Measurements from ENCODE around the gene PTHLH.

PTHLH gene

DNA sequence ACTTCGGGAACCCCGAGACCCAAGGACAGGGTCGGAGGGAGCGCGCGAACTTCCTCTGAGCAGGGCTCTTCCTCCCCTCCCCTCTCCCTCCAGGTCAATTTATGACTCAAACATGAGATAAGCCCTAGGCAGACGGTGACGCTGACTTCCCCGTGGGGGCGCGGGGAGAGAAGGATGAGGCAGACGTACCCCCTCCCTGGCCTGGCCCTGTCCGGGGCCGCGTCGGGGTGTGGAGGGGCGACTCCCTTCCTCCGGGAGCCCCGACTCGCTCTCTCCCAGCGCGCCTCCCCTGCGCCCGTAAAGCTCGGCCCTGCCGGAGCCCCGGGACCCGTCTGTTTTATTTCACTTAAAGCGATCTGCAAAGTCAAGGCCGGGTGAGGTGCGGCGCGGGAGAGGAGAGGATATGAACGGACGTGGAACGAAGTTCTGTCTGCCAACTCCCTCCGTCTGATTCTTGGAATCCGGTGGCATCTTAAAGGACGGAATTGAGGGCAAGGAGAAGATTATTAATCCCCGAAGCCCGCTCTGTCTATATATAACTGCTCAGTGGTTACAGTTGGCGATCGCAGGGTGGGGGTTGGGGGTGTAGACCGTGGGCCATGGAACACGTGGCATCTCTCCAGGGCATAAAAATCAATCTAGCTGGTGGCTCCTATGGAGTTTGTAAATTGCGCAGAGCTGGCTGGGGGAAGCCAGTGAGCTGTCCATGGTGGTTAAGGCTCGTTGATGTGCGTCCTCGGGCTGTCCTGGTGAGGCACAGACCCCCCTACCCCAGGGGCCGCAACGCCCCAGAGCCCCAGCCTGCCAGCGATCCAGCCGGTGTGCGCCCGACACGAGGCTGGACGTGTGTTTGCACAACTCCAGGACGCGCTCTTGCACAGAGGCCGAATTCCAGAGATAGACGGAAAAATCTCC is 2.9 kb upstream of the PTHLH start:
- H3K27me3 ChIP-seq (ENCODE audit: control insufficient read depth in 2 of 2, insufficient read depth in 2 of 2, low read length in 2 of 2), result peaks cover 37 to 40% of the 10 kb centered on the region in 2 donors
- H3K9ac ChIP-seq (ENCODE audit: low read depth in 1 of 2, low read length in 2 of 2), result no peak overlapping the region
- no peaks in the 10 kb centered on the region for H3K9me3 ChIP-seq (ENCODE audit: control insufficient read depth in 2 of 2, low read length in 2 of 2)
- no peak overlapping the region for H3K27ac ChIP-seq (ENCODE audit: low read depth in 2 of 2, low read length in 2 of 2)
- H3K36me3 ChIP-seq (ENCODE audit: control insufficient read depth in 2 of 2, insufficient read depth in 2 of 2, low read length in 2 of 2), result no peaks in the 10 kb centered on the region
- H3K4me3 ChIP-seq (ENCODE audit: low read length in 2 of 2), result peak overlapping the region in 1 of 2 donors; percentile 8
- H3K4me1 ChIP-seq (ENCODE audit: control insufficient read depth in 2 of 2, insufficient read depth in 2 of 2, low read length in 2 of 2), result peaks cover 0 to 2% of the 10 kb centered on the region in 2 donors

DNA sequence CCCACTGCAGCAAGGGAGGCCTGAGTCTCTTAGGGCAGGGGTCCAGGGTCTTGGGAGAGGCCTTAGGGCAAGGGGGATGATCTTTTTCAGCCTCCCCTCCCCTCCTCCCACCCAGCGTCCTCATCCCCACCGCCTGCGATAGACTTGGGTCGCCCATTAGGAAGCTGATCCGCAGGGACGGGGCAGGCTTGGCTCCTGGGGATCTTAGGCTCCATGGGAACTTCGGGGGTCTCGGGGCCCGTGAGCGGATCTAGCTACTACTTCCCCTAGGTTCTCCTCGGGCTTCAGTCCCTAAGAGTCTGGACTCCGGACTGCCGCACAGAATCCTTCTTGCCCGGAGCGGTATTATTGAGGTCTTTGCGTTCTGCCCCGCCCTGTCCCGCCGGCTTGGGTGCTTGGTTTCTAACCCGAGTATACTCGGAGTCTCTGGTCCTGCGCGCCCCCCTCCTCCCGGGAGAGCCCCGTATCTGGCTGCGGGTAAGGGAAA is 2.2 kb upstream of the PTHLH start:
- Histone ChIP-seq H3K27me3 (ENCODE audit: control insufficient read depth in 2 of 2, insufficient read depth in 2 of 2, low read length in 2 of 2) (peaks cover 37 to 43% of the 10 kb centered on the region in 2 donors), H3K4me1 (ENCODE audit: control insufficient read depth in 2 of 2, insufficient read depth in 2 of 2, low read length in 2 of 2) (peaks cover 3 to 5% of the 10 kb centered on the region in 2 donors), H3K4me3 (ENCODE audit: low read length in 2 of 2) (peak overlapping the region in 1 of 2 donors; percentile 8)

GRCh38 chr12:27973487-27973890 is 956 bp upstream of the PTHLH start:
- no peak overlapping the region for H3K9ac ChIP-seq (ENCODE audit: low read depth in 1 of 2, low read length in 2 of 2)
- peaks cover 49 to 52% of the 10 kb centered on the region in 2 donors for H3K27me3 ChIP-seq (ENCODE audit: control insufficient read depth in 2 of 2, insufficient read depth in 2 of 2, low read length in 2 of 2)
- H3K9me3 ChIP-seq (ENCODE audit: control insufficient read depth in 2 of 2, low read length in 2 of 2), result no peaks in the 10 kb centered on the region
- no peak overlapping the region for H3K4me3 ChIP-seq (ENCODE audit: low read length in 2 of 2)
- H3K4me1 ChIP-seq (ENCODE audit: control insufficient read depth in 2 of 2, insufficient read depth in 2 of 2, low read length in 2 of 2), result peaks cover 6 to 17% of the 10 kb centered on the region in 2 donors
- H3K27ac ChIP-seq (ENCODE audit: low read depth in 2 of 2, low read length in 2 of 2), result no peak overlapping the region
- no peaks in the 10 kb centered on the region for H3K36me3 ChIP-seq (ENCODE audit: control insufficient read depth in 2 of 2, insufficient read depth in 2 of 2, low read length in 2 of 2)

More for the DNA sequence above, 2.2 kb upstream of the PTHLH start:
- Histone ChIP-seq H3K27ac (ENCODE audit: low read depth in 2 of 2, low read length in 2 of 2) (no peak overlapping the region), H3K9me3 (ENCODE audit: control insufficient read depth in 2 of 2, low read length in 2 of 2) (no peaks in the 10 kb centered on the region), H3K9ac (ENCODE audit: low read depth in 1 of 2, low read length in 2 of 2) (no peak overlapping the region), H3K36me3 (ENCODE audit: control insufficient read depth in 2 of 2, insufficient read depth in 2 of 2, low read length in 2 of 2) (no peaks in the 10 kb centered on the region)

GRCh38 chr12:27971606-27972005 is 927 bp downstream of the PTHLH start:
- Histone ChIP-seq H3K4me3 (ENCODE audit: low read length in 2 of 2) (no peak overlapping the region), H3K27ac (ENCODE audit: low read depth in 2 of 2, low read length in 2 of 2) (no peak overlapping the region), H3K27me3 (ENCODE audit: control insufficient read depth in 2 of 2, insufficient read depth in 2 of 2, low read length in 2 of 2) (peaks cover 60 to 66% of the 10 kb centered on the region in 2 donors), H3K9me3 (ENCODE audit: control insufficient read depth in 2 of 2, low read length in 2 of 2) (no peaks in the 10 kb centered on the region), H3K36me3 (ENCODE audit: control insufficient read depth in 2 of 2, insufficient read depth in 2 of 2, low read length in 2 of 2) (no peaks in the 10 kb centered on the region), H3K4me1 (ENCODE audit: control insufficient read depth in 2 of 2, insufficient read depth in 2 of 2, low read length in 2 of 2) (peaks cover 6 to 19% of the 10 kb centered on the region in 2 donors), H3K9ac (ENCODE audit: low read depth in 1 of 2, low read length in 2 of 2) (no peak overlapping the region)

GRCh38 chr12:27971121-27971489 is 1.4 kb downstream of the PTHLH start:
- Histone ChIP-seq H3K4me3 (ENCODE audit: low read length in 2 of 2) (peak overlapping the region in 1 of 2 donors; percentile 37), H3K27ac (ENCODE audit: low read depth in 2 of 2, low read length in 2 of 2) (no peak overlapping the region), H3K9ac (ENCODE audit: low read depth in 1 of 2, low read length in 2 of 2) (no peak overlapping the region), H3K27me3 (ENCODE audit: control insufficient read depth in 2 of 2, insufficient read depth in 2 of 2, low read length in 2 of 2) (peaks cover 58 to 66% of the 10 kb centered on the region in 2 donors), H3K36me3 (ENCODE audit: control insufficient read depth in 2 of 2, insufficient read depth in 2 of 2, low read length in 2 of 2) (no peaks in the 10 kb centered on the region), H3K4me1 (ENCODE audit: control insufficient read depth in 2 of 2, insufficient read depth in 2 of 2, low read length in 2 of 2) (peaks cover 6 to 19% of the 10 kb centered on the region in 2 donors), H3K9me3 (ENCODE audit: control insufficient read depth in 2 of 2, low read length in 2 of 2) (no peaks in the 10 kb centered on the region)

DNA sequence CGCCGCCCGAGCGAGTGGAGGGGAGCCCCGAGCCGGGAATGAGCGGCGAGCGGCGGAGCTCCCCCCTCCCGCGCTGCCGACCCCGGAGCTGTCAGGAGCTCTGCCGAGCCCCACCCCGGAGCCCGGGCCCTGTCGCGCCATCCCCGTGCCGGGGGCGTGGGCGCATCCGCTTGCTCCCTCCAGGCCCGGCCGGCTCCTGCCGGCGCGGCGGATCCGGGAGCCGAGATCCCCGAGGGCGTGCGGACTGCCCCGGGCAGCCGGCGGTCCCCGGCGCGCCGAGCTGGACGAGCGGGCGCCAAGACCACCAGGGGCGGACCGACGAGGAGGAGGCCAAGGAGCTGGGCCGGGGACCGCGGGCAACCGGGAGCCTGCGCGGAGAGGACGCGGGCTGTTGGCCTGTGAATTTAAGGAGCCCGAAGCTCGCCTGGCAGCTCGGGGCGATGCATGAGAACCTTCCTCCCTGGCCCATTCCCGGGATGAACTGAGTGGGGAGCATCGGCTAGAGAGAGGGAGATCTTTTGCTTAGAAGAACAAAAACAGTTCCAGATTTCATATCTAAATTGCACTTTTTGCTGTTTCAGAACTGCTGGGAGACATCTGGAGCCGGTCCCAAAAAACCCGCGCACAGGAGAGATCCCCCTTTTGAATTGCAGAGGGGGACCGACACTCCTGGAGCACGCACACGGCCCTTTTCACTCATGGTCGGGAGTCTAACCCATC is 2.0 kb downstream of the PTHLH start:
- peak overlapping the region; percentile 37 to 38 for H3K4me3 ChIP-seq (ENCODE audit: low read length in 2 of 2)
- H3K4me1 ChIP-seq (ENCODE audit: control insufficient read depth in 2 of 2, insufficient read depth in 2 of 2, low read length in 2 of 2), result peaks cover 6 to 19% of the 10 kb centered on the region in 2 donors
- H3K27me3 ChIP-seq (ENCODE audit: control insufficient read depth in 2 of 2, insufficient read depth in 2 of 2, low read length in 2 of 2), result peaks cover 56 to 64% of the 10 kb centered on the region in 2 donors
- no peaks in the 10 kb centered on the region for H3K9me3 ChIP-seq (ENCODE audit: control insufficient read depth in 2 of 2, low read length in 2 of 2)
- H3K36me3 ChIP-seq (ENCODE audit: control insufficient read depth in 2 of 2, insufficient read depth in 2 of 2, low read length in 2 of 2), result no peaks in the 10 kb centered on the region
- H3K9ac ChIP-seq (ENCODE audit: low read depth in 1 of 2, low read length in 2 of 2), result no peak overlapping the region
- H3K27ac ChIP-seq (ENCODE audit: low read depth in 2 of 2, low read length in 2 of 2), result peak overlapping the region in 1 of 2 donors; percentile 34

GRCh38 chr12:27969624-27970400 is 2.7 kb downstream of the PTHLH start:
- Histone ChIP-seq H3K27ac (ENCODE audit: low read depth in 2 of 2, low read length in 2 of 2) (peak overlapping the region in 1 of 2 donors; percentile 50), H3K4me3 (ENCODE audit: low read length in 2 of 2) (peak overlapping the region; percentile 58 to 70), H3K36me3 (ENCODE audit: control insufficient read depth in 2 of 2, insufficient read depth in 2 of 2, low read length in 2 of 2) (no peaks in the 10 kb centered on the region), H3K27me3 (ENCODE audit: control insufficient read depth in 2 of 2, insufficient read depth in 2 of 2, low read length in 2 of 2) (peaks cover 55 to 67% of the 10 kb centered on the region in 2 donors), H3K4me1 (ENCODE audit: control insufficient read depth in 2 of 2, insufficient read depth in 2 of 2, low read length in 2 of 2) (peaks cover 6 to 17% of the 10 kb centered on the region in 2 donors), H3K9ac (ENCODE audit: low read depth in 1 of 2, low read length in 2 of 2) (peak overlapping the region in 1 of 2 donors; percentile 37), H3K9me3 (ENCODE audit: control insufficient read depth in 2 of 2, low read length in 2 of 2) (no peaks in the 10 kb centered on the region)

GRCh38 chr12:27968972-27969623 is 3.4 kb downstream of the PTHLH start:
- Histone ChIP-seq H3K27me3 (ENCODE audit: control insufficient read depth in 2 of 2, insufficient read depth in 2 of 2, low read length in 2 of 2) (peaks cover 48 to 62% of the 10 kb centered on the region in 2 donors), H3K9me3 (ENCODE audit: control insufficient read depth in 2 of 2, low read length in 2 of 2) (no peaks in the 10 kb centered on the region), H3K27ac (ENCODE audit: low read depth in 2 of 2, low read length in 2 of 2) (no peak overlapping the region), H3K9ac (ENCODE audit: low read depth in 1 of 2, low read length in 2 of 2) (no peak overlapping the region), H3K4me1 (ENCODE audit: control insufficient read depth in 2 of 2, insufficient read depth in 2 of 2, low read length in 2 of 2) (peaks cover 6 to 17% of the 10 kb centered on the region in 2 donors), H3K36me3 (ENCODE audit: control insufficient read depth in 2 of 2, insufficient read depth in 2 of 2, low read length in 2 of 2) (no peaks in the 10 kb centered on the region), H3K4me3 (ENCODE audit: low read length in 2 of 2) (peak overlapping the region; percentile 24 to 70)

- Histone ChIP-seq H3K9me3 (ENCODE audit: control insufficient read depth in 2 of 2, low read length in 2 of 2) (no peaks in the 10 kb centered on the region), H3K27me3 (ENCODE audit: control insufficient read depth in 2 of 2, insufficient read depth in 2 of 2, low read length in 2 of 2) (peaks cover 43 to 54% of the 10 kb centered on the region in 2 donors), H3K4me1 (ENCODE audit: control insufficient read depth in 2 of 2, insufficient read depth in 2 of 2, low read length in 2 of 2) (peaks cover 6 to 17% of the 10 kb centered on the region in 2 donors), H3K27ac (ENCODE audit: low read depth in 2 of 2, low read length in 2 of 2) (no peak overlapping the region), H3K4me3 (ENCODE audit: low read length in 2 of 2) (no peak overlapping the region), H3K9ac (ENCODE audit: low read depth in 1 of 2, low read length in 2 of 2) (no peak overlapping the region), H3K36me3 (ENCODE audit: control insufficient read depth in 2 of 2, insufficient read depth in 2 of 2, low read length in 2 of 2) (no peaks in the 10 kb centered on the region)
Measured at GRCh38 chr12:27967551-27968054, 4.9 kb downstream of the PTHLH start.

Measured in mucosa of rectum (tissue), 2 donors.